Caco-2 (cell line): ENCODE data around the gene SCN3B. TPM values are rescaled to one million over a fixed set of nuclear protein-coding genes. Genes with fewer than 3 reads are reported as not detected.

Experiments used
- BruUV-seq: library from RNA; stranded (reverse); fragments of 400-500 nt; replicated peaks from 2 replicates; lab custom pipeline; 2021; lab: Mats Ljungman, UMichigan
- CTCF ChIA-PET: fragments of 300-600 bp; sonication (Branson Sonifier 250); formaldehyde crosslinking; loops from one replicate; lab custom pipeline; 2022; ENCODE audit warnings: antibody characterized with exemption; lab: Charles Lee
- POLR2A ChIA-PET: fragments of 300-600 bp; sonication (Branson Sonifier 250); formaldehyde crosslinking; loops from one replicate; lab custom pipeline; 2022; ENCODE audit warnings: antibody characterized with exemption; lab: Charles Lee
- DNase-seq, 2 experiments: peaks; one replicate each; pipeline versions ENCODE4 v3.0.0 to v3.0.0-alpha.2; 2020 to 2022
- H3K27me3 ChIP-seq: replicated peaks from 2 replicates; pipeline ENCODE4 v1.6.0; 2011; ENCODE audit warnings: low read length; ENCODE audit not compliant: control insufficient read depth, insufficient read depth
- H3K36me3 ChIP-seq: 2 replicates; pipeline ENCODE4 v1.5.1; 2011; ENCODE audit warnings: low read length; ENCODE audit not compliant: control insufficient read depth, insufficient read depth
- H3K4me1 ChIP-seq: fragments of 250-450 bp; sonication (Bioruptor Pico); 2 replicates; pipeline ENCODE4 v1.5.1; 2020; ENCODE audit warnings: mild to moderate bottlenecking
- H3K4me3 ChIP-seq: 2 replicates; pipeline ENCODE4 v1.5.1; 2011; ENCODE audit warnings: low read depth, mild to moderate bottlenecking, control low read depth, low read length
- H3K9me3 ChIP-seq: fragments of 250-450 bp; sonication (Bioruptor Pico); 2 replicates; pipeline ENCODE4 v1.5.1; 2020; ENCODE audit warnings: mild to moderate bottlenecking, moderate library complexity
- H3K27ac Mint-ChIP-seq: one replicate; pipeline ENCODE4 v1.8.0; 2022; ENCODE audit warnings: mixed read lengths; ENCODE audit not compliant: unreplicated experiment
- H3K27me3 Mint-ChIP-seq: one replicate; pipeline ENCODE4 v1.8.0; 2022; ENCODE audit warnings: mixed read lengths; ENCODE audit not compliant: insufficient read depth, unreplicated experiment
- H3K36me3 Mint-ChIP-seq: one replicate; pipeline ENCODE4 v1.8.0; 2022; ENCODE audit warnings: mild to moderate bottlenecking, mixed read lengths; ENCODE audit not compliant: insufficient read depth, unreplicated experiment
- H3K4me1 Mint-ChIP-seq: one replicate; pipeline ENCODE4 v1.8.0; 2022; ENCODE audit warnings: low read depth, mixed read lengths; ENCODE audit not compliant: unreplicated experiment
- H3K4me3 Mint-ChIP-seq: one replicate; pipeline ENCODE4 v1.8.0; 2022; ENCODE audit warnings: mild to moderate bottlenecking, moderate library complexity, mixed read lengths; ENCODE audit not compliant: unreplicated experiment
- H3K9me3 Mint-ChIP-seq: one replicate; pipeline ENCODE4 v1.8.0; 2022; ENCODE audit warnings: mixed read lengths; ENCODE audit not compliant: unreplicated experiment
- CTCF ChIP-seq, 2 experiments: fragments of 200-600 bp in 1 of 2; IDR thresholded peaks; 1 replicate in 1 of 2; 2 replicates in 1 of 2; pipeline versions ENCODE4 v1.5.1 to v1.8.0; 2011 to 2022; ENCODE audit warnings: antibody characterized with exemption in 1 of 2, control low read depth in 1 of 2, inconsistent platforms in 1 of 2, low read depth in 1 of 2, low read length in 1 of 2, mild to moderate bottlenecking in 1 of 2, moderate library complexity in 1 of 2; ENCODE audit not compliant: insufficient read depth in 1 of 2, severe bottlenecking in 1 of 2, unreplicated experiment in 1 of 2
- intact Hi-C: fragments of 100-400 bp; cut with micrococcal nuclease; formaldehyde crosslinking; loops from one replicate; pipeline ENCODE4 v1.10.0; 2022; ENCODE audit not compliant: unreplicated experiment
- total RNA-seq: library from RNA; stranded (reverse); gene quantifications from 2 replicates; pipeline ENCODE4 v1.2.3, GENCODE V29; 2022

Gene SCN3B
- total RNA-seq, 1 experiment from 2014 or later = 0.82 TPM

- H3K4me1 ChIP-seq = peaks cover 53% of the 10 kb centered on the region
- H3K4me3 Mint-ChIP-seq = no peak overlapping the region
- no peak overlapping the region for H3K27ac Mint-ChIP-seq
- intact Hi-C loops = loop anchor here (10.0 kb wide), 1 partner anchor 230 kb away; no protein-coding TSS in a partner anchor
- H3K36me3 ChIP-seq = no peaks in the 10 kb centered on the region
- H3K4me1 Mint-ChIP-seq = peaks cover 42% of the 10 kb centered on the region
- H3K27me3 Mint-ChIP-seq = peaks cover 5% of the 10 kb centered on the region
- no peak for TF ChIP-seq CTCF (IDR thresholded peaks at IDR 0.05; ENCODE audit: insufficient read depth in 1 of 2, low read depth in 1 of 2, low read length in 1 of 2, severe bottlenecking in 1 of 2, unreplicated experiment in 1 of 2)
- no TSS peak for BruUV-seq
- ChIA-PET POLR2A (no interaction called here), CTCF (interaction anchor here (0.8 kb wide), 1 partner anchor 12 kb away, joined by 3 read pairs; no protein-coding TSS in a partner anchor)
- no peak overlapping the region for H3K4me3 ChIP-seq
- no peaks in the 10 kb centered on the region for H3K9me3 ChIP-seq
- peaks cover 2% of the 10 kb centered on the region; the same call in 1 of the 2 replicates for H3K27me3 ChIP-seq
- H3K36me3 Mint-ChIP-seq = no peaks in the 10 kb centered on the region
- H3K9me3 Mint-ChIP-seq = no peaks in the 10 kb centered on the region
- DNase-seq = no peak
Measured at GRCh38 chr11:123585206-123585605, 69.2 kb downstream of the SCN3B start.

- TF ChIP-seq CTCF (IDR thresholded peaks at IDR 0.05; ENCODE audit: insufficient read depth in 1 of 2, low read depth in 1 of 2, low read length in 1 of 2, severe bottlenecking in 1 of 2, unreplicated experiment in 1 of 2) = no peak
- peaks cover 43% of the 10 kb centered on the region for H3K4me1 Mint-ChIP-seq
- no peaks in the 10 kb centered on the region for H3K9me3 Mint-ChIP-seq
- ChIA-PET POLR2A (no interaction called here), CTCF (interaction anchor here (0.8 kb wide), 1 partner anchor 13 kb away, joined by 3 read pairs; no protein-coding TSS in a partner anchor)
- intact Hi-C loops = loop anchor here (10.0 kb wide), 1 partner anchor 230 kb away; no protein-coding TSS in a partner anchor
- BruUV-seq = no TSS peak
- no peak for DNase-seq
- H3K27me3 Mint-ChIP-seq = peaks cover 6% of the 10 kb centered on the region
- no peak overlapping the region for H3K27ac Mint-ChIP-seq
- no peaks in the 10 kb centered on the region for H3K36me3 ChIP-seq
- H3K36me3 Mint-ChIP-seq = no peaks in the 10 kb centered on the region
- H3K4me1 ChIP-seq = peaks cover 53% of the 10 kb centered on the region
- peaks cover 2% of the 10 kb centered on the region; the same call in 1 of the 2 replicates for H3K27me3 ChIP-seq
- no peak overlapping the region for H3K4me3 ChIP-seq
- no peaks in the 10 kb centered on the region for H3K9me3 ChIP-seq
- no peak overlapping the region for H3K4me3 Mint-ChIP-seq
Measured at GRCh38 chr11:123584737-123585136, 69.7 kb downstream of the SCN3B start.

- ChIA-PET POLR2A (no interaction called here), CTCF (no interaction called here)
- H3K4me1 ChIP-seq = peaks cover 53% of the 10 kb centered on the region
- BruUV-seq = no TSS peak
- no peak overlapping the region for H3K4me3 ChIP-seq
- Mint-ChIP-seq H3K4me3 (no peak overlapping the region), H3K9me3 (no peaks in the 10 kb centered on the region), H3K27ac (no peak overlapping the region), H3K36me3 (no peaks in the 10 kb centered on the region), H3K27me3 (peaks cover 8% of the 10 kb centered on the region), H3K4me1 (peaks cover 43% of the 10 kb centered on the region)
- no peaks in the 10 kb centered on the region for H3K36me3 ChIP-seq
- H3K9me3 ChIP-seq = no peaks in the 10 kb centered on the region
- no peak for TF ChIP-seq CTCF (IDR thresholded peaks at IDR 0.05; ENCODE audit: insufficient read depth in 1 of 2, low read depth in 1 of 2, low read length in 1 of 2, severe bottlenecking in 1 of 2, unreplicated experiment in 1 of 2)
- peaks cover 2% of the 10 kb centered on the region; the same call in 1 of the 2 replicates for H3K27me3 ChIP-seq
- no peak for DNase-seq
- intact Hi-C loops = loop anchor here (10.0 kb wide), 1 partner anchor 231 kb away; no protein-coding TSS in a partner anchor
Measured at GRCh38 chr11:123584186-123584585, 70.2 kb downstream of the SCN3B start.
